ENCODE results near the gene GLCCI1.
"Not testable (repeated sequence)": the region's sequence is repeated elsewhere in the genome, so short reads cannot be mapped to it uniquely, and the experiment has no call there.

The GLCCI1 gene

GRCh38 chr7:8048067-8048466, 79.5 kb downstream of the GLCCI1 start:
- not testable (repeated sequence) for DNase-seq

- DNase-seq: no peak
These were observed 82.8 kb downstream of the GLCCI1 start for GRCh38 chr7:8051373-8051772.

GRCh38 chr7:8051998-8052397, 83.4 kb downstream of the GLCCI1 start:
- no peak for DNase-seq

GRCh38 chr7:8052824-8053223, 84.2 kb downstream of the GLCCI1 start:
- no peak for DNase-seq

- no peak for DNase-seq
These were observed 87.8 kb downstream of the GLCCI1 start for GRCh38 chr7:8056439-8056838.

GRCh38 chr7:8057566-8057965, 89.0 kb downstream of the GLCCI1 start:
- DNase-seq: no peak

- no peak for DNase-seq
These were observed 89.7 kb downstream of the GLCCI1 start for GRCh38 chr7:8058322-8058721.

GRCh38 chr7:8058852-8059251, 90.3 kb downstream of the GLCCI1 start:
- DNase-seq: no peak

GRCh38 chr7:8060241-8060640, 91.6 kb downstream of the GLCCI1 start:
- no peak for DNase-seq

GRCh38 chr7:8063300-8063699, 94.7 kb downstream of the GLCCI1 start:
- not testable (repeated sequence) for DNase-seq

- DNase-seq: no peak
These were observed 95.2 kb downstream of the GLCCI1 start for GRCh38 chr7:8063706-8064297.

GRCh38 chr7:8064828-8065227, 96.2 kb downstream of the GLCCI1 start:
- DNase-seq: no peak

- DNase-seq: no peak
These were observed 96.8 kb downstream of the GLCCI1 start for GRCh38 chr7:8065356-8065813.

GRCh38 chr7:8068892-8069686, 100.5 kb downstream of the GLCCI1 start:
- peak in 22 of 58 donors; percentile 1 to 34 (median 6) for DNase-seq

- no peak for DNase-seq
These were observed 102.0 kb downstream of the GLCCI1 start for GRCh38 chr7:8070451-8071180.

- DNase-seq: no peak
These were observed 109.8 kb downstream of the GLCCI1 start for GRCh38 chr7:8078418-8078817.

GRCh38 chr7:8082762-8083161, 114.2 kb downstream of the GLCCI1 start:
- no peak for DNase-seq

GRCh38 chr7:8084836-8085235, 116.2 kb downstream of the GLCCI1 start:
- DNase-seq: no peak

- DNase-seq: no peak
These were observed 116.8 kb downstream of the GLCCI1 start for GRCh38 chr7:8085420-8085819.

GRCh38 chr7:8086239-8086638, 117.6 kb downstream of the GLCCI1 start:
- DNase-seq: no peak

GRCh38 chr7:8089036-8089780, 120.6 kb downstream of the GLCCI1 start:
- DNase-seq: no peak

- no peak for DNase-seq
These were observed 123.5 kb downstream of the GLCCI1 start for GRCh38 chr7:8092140-8092539.
